ENCODE results near the gene STYXL1. TPM values are rescaled to one million over a fixed set of nuclear protein-coding genes. Genes with fewer than 3 reads are reported as not detected.

STYXL1 gene
- total and polyA plus RNA-seq, 2 experiments from 2014 or later, result 28.0 to 39.2 TPM

DNA sequence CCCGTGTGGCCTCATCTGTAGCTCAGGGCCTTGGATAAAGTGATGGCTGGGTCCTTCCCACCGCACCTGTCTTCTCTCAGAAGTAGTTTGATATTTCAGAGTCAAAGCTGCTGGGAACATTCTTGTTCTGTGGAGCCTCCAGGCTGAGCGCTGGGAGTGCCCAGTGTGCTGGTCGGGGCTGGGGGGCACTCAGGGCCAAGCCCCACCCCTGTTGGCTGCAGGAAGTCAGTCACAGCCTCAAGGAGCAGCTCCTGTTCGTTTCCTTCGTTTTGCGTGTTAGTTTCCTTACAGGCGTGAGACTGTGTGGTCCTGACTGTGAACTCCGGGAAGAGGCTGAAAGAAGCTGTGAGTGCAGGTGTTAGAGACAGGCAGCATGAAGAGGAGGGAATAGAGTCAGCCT is 99.6 kb downstream of the STYXL1 start:
- H3K4me1 Mint-ChIP-seq, result 0 out of 3 replicates have a peak, but pooled peaks cover 3% of the 10 kb centered on the region
- H3K27ac ChIP-seq (ENCODE audit: low read depth), result no peak overlapping the region
- ATAC-seq, result no peak

More for the DNA sequence above, 99.6 kb downstream of the STYXL1 start:
- Histone ChIP-seq H3F3A (replicated peaks; ENCODE audit: low read depth) (no peaks in the 10 kb centered on the region), H3K27me3 (ENCODE audit: insufficient read depth) (no peaks in the 10 kb centered on the region), H4K20me1 (replicated peaks; ENCODE audit: insufficient read depth) (peaks cover 37% of the 10 kb centered on the region; the same call in 1 of the 2 replicates), H3K4me3 (no peak overlapping the region), H3K4me1 (ENCODE audit: insufficient read depth) (no peaks in the 10 kb centered on the region), H3K36me3 (ENCODE audit: insufficient read depth) (no peaks in the 10 kb centered on the region; the same call in 1 of the 2 replicates), H3K79me2 (replicated peaks; ENCODE audit: insufficient read depth) (peaks cover 69% of the 10 kb centered on the region), H2AFZ (no peak overlapping the region), H3K9me2 (ENCODE audit: insufficient read depth) (no peaks in the 10 kb centered on the region), H3K4me2 (no peak overlapping the region)
- peaks cover 3% of the 10 kb centered on the region; the same call in 2 of the 3 replicates for H3K9me3 Mint-ChIP-seq
- TF ChIP-seq EZH2 (IDR thresholded peaks at IDR 0.05; ENCODE audit: low read depth, unreplicated experiment), result no peak
- no peak for TF ChIP-seq ZNF331 (CRISPR knock-in tag; IDR thresholded peaks at IDR 0.05; ENCODE audit: low read depth)
- TF ChIP-seq, protein P1, sequence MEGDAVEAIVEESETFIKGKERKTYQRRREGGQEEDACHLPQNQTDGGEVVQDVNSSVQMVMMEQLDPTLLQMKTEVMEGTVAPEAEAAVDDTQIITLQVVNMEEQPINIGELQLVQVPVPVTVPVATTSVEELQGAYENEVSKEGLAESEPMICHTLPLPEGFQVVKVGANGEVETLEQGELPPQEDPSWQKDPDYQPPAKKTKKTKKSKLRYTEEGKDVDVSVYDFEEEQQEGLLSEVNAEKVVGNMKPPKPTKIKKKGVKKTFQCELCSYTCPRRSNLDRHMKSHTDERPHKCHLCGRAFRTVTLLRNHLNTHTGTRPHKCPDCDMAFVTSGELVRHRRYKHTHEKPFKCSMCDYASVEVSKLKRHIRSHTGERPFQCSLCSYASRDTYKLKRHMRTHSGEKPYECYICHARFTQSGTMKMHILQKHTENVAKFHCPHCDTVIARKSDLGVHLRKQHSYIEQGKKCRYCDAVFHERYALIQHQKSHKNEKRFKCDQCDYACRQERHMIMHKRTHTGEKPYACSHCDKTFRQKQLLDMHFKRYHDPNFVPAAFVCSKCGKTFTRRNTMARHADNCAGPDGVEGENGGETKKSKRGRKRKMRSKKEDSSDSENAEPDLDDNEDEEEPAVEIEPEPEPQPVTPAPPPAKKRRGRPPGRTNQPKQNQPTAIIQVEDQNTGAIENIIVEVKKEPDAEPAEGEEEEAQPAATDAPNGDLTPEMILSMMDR (conservative IDR thresholded peaks at IDR 0.05; ENCODE audit: low read depth in 2 of 2), result no peak
- TF ChIP-seq, protein P2, sequence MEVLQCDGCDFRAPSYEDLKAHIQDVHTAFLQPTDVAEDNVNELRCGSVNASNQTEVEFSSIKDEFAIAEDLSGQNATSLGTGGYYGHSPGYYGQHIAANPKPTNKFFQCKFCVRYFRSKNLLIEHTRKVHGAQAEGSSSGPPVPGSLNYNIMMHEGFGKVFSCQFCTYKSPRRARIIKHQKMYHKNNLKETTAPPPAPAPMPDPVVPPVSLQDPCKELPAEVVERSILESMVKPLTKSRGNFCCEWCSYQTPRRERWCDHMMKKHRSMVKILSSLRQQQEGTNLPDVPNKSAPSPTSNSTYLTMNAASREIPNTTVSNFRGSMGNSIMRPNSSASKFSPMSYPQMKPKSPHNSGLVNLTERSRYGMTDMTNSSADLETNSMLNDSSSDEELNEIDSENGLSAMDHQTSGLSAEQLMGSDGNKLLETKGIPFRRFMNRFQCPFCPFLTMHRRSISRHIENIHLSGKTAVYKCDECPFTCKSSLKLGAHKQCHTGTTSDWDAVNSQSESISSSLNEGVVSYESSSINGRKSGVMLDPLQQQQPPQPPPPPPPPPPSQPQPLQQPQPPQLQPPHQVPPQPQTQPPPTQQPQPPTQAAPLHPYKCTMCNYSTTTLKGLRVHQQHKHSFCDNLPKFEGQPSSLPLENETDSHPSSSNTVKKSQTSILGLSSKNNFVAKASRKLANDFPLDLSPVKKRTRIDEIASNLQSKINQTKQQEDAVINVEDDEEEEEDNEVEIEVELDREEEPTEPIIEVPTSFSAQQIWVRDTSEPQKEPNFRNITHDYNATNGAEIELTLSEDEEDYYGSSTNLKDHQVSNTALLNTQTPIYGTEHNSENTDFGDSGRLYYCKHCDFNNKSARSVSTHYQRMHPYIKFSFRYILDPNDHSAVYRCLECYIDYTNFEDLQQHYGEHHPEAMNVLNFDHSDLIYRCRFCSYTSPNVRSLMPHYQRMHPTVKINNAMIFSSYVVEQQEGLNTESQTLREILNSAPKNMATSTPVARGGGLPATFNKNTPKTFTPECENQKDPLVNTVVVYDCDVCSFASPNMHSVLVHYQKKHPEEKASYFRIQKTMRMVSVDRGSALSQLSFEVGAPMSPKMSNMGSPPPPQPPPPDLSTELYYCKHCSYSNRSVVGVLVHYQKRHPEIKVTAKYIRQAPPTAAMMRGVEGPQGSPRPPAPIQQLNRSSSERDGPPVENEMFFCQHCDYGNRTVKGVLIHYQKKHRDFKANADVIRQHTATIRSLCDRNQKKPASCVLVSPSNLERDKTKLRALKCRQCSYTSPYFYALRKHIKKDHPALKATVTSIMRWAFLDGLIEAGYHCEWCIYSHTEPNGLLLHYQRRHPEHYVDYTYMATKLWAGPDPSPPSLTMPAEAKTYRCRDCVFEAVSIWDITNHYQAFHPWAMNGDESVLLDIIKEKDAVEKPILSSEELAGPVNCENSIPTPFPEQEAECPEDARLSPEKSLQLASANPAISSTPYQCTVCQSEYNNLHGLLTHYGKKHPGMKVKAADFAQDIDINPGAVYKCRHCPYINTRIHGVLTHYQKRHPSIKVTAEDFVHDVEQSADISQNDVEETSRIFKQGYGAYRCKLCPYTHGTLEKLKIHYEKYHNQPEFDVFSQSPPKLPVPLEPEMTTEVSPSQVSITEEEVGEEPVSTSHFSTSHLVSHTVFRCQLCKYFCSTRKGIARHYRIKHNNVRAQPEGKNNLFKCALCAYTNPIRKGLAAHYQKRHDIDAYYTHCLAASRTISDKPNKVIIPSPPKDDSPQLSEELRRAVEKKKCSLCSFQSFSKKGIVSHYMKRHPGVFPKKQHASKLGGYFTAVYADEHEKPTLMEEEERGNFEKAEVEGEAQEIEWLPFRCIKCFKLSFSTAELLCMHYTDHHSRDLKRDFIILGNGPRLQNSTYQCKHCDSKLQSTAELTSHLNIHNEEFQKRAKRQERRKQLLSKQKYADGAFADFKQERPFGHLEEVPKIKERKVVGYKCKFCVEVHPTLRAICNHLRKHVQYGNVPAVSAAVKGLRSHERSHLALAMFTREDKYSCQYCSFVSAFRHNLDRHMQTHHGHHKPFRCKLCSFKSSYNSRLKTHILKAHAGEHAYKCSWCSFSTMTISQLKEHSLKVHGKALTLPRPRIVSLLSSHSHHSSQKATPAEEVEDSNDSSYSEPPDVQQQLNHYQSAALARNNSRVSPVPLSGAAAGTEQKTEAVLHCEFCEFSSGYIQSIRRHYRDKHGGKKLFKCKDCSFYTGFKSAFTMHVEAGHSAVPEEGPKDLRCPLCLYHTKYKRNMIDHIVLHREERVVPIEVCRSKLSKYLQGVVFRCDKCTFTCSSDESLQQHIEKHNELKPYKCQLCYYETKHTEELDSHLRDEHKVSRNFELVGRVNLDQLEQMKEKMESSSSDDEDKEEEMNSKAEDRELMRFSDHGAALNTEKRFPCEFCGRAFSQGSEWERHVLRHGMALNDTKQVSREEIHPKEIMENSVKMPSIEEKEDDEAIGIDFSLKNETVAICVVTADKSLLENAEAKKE (CRISPR knock-in tag; IDR thresholded peaks at IDR 0.05), result no peak
- no peak overlapping the region for H3K4me3 Mint-ChIP-seq
- no peak for DNase-seq (ENCODE audit: low spot score)
- peaks cover 6% of the 10 kb centered on the region; the same call in 2 of the 3 replicates for H3K36me3 Mint-ChIP-seq (ENCODE audit: low read depth)
- peaks cover 2% of the 10 kb centered on the region for H3K27me3 Mint-ChIP-seq (ENCODE audit: insufficient read depth, low read depth, poor library complexity)
- no peak overlapping the region; the same call in 1 of the 2 replicates for H3K27ac Mint-ChIP-seq

Small RNAs within 50 kb of the gene (small RNA-seq; reads per million reads assigned to genes)
- gene RNU6-863P (ENCODE audit: low replicate concordance), result not detected

Other genes starting within 250 kb of the STYXL1 start
- gene CCL24, start 234.2 kb downstream of the STYXL1 start, total RNA-seq (2014; rRNA removed; shearing (Covaris generic)), result not detected in 2 replicates
- gene CCL24, start 234.2 kb downstream of the STYXL1 start, polyA plus RNA-seq (2016; fragmentation: Nextera tagmentation; extraction: Ambion mirVana), result not detected in 2 replicates
- gene RHBDD2, start 169.0 kb downstream of the STYXL1 start, total RNA-seq (2014; rRNA removed; shearing (Covaris generic)), result 24.2 and 25.7 TPM in 2 replicates
- gene RHBDD2, start 169.0 kb downstream of the STYXL1 start, polyA plus RNA-seq (2016; fragmentation: Nextera tagmentation; extraction: Ambion mirVana), result 21.4 and 23.1 TPM in 2 replicates
- gene POR, start 132.8 kb downstream of the STYXL1 start, total RNA-seq (2014; rRNA removed; shearing (Covaris generic)), result 126 and 164 TPM in 2 replicates
- gene POR, start 132.8 kb downstream of the STYXL1 start, polyA plus RNA-seq (2016; fragmentation: Nextera tagmentation; extraction: Ambion mirVana), result 126 and 137 TPM in 2 replicates
- 12.7 TPM in 2 replicates for gene TMEM120A, start 53.4 kb downstream of the STYXL1 start, total RNA-seq (2014; rRNA removed; shearing (Covaris generic))
- gene TMEM120A, start 53.4 kb downstream of the STYXL1 start, polyA plus RNA-seq (2016; fragmentation: Nextera tagmentation; extraction: Ambion mirVana), result 22.3 and 27.1 TPM in 2 replicates
- gene MDH2, start 106 bp upstream of the STYXL1 start, total RNA-seq (2014; rRNA removed; shearing (Covaris generic)), result 126 and 150 TPM in 2 replicates
- 163 and 180 TPM in 2 replicates for gene MDH2, start 106 bp upstream of the STYXL1 start, polyA plus RNA-seq (2016; fragmentation: Nextera tagmentation; extraction: Ambion mirVana)
- 9.2 and 13.8 TPM in 2 replicates for gene SRRM3, start 153.9 kb upstream of the STYXL1 start, total RNA-seq (2014; rRNA removed; shearing (Covaris generic))
- 8.2 and 8.6 TPM in 2 replicates for gene SRRM3, start 153.9 kb upstream of the STYXL1 start, polyA plus RNA-seq (2016; fragmentation: Nextera tagmentation; extraction: Ambion mirVana)

Measured in GM23338 (cell line).